Measurements from ENCODE around the gene CHKA.

Gene CHKA

DNA sequence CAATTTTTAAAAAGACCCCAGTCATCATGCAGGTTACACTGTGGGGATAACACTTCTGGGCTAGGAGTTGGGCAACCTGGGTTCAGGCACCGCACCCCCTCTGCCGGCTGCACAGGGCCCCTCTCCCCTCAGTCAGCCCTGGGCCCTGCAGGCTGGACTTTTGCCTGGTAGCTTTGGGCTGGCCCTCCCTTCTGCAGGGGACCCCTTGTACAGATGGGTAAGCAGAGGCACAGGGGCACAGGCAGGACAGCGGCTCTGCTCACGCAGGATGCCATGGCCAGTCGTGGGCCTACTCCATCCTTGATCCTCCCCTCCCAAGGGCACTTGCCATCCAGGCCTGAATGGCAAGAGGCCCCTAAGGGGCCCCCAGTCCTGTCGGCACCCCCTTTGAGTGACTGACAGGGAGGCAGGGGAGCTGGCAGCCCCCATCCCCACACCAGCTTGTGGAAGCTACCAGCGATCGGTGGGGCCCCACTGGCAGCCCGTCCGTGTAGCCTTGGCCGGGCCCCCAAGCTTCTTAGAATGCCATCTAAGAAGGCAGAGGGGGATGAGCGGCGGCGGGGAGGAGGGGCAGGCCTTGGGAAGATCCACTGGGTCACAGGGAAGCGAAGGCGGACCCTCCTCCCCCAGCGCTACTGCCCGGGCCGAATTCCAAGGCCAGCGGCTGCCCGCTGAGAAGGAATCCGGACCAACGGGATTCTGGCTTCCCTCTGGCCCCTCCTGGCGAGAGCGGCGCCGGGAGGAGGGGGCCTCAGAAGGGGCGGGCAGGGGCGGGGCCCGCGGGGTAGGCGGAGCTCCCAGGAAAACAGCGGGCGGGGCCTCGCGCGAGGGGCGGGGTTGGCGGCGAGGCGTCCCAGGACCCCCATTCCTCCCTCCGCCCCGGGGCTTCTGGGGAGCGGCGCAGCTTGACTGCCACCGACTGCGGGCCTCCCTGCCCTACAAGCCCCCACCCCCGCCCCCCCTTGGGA, 6.8 kb upstream of the CHKA start:
- TF ChIP-seq CTCF (IDR thresholded peaks at IDR 0.05; ENCODE audit: insufficient read depth, low read length, poor library complexity, severe bottlenecking), result no peak
- Histone ChIP-seq H3K4me3 (replicated peaks; ENCODE audit: low read depth, low read length) (no peak overlapping the region), H3K27me3 (replicated peaks; ENCODE audit: control insufficient read depth, insufficient read depth, low read length) (no peaks in the 10 kb centered on the region), H3K36me3 (ENCODE audit: control insufficient read depth, insufficient read depth, low read length) (no peaks in the 10 kb centered on the region)
- no peak for DNase-seq (ENCODE audit: extremely low read depth, insufficient read length)

DNA sequence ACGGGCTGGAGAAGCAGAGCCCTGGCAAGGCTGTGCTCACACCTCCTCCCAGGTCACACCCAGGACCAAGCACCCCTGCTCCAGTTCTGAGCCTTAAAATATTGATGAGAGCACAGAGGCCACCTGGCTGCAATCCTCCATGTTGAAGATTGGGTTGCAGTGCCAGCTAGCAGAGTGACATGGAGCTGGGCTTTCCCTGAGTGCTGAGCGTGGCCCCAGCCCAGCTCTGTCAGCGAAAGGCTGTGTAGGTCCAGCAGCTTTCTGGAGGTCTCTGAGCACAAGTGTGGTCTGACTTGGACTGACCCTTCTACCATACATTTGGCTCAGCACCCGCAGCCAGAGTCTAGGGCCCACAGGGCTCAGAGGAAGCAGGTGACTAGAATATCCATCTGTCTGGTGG, 4.0 kb upstream of the CHKA start:
- no peaks in the 10 kb centered on the region for H3K27me3 ChIP-seq (replicated peaks; ENCODE audit: control insufficient read depth, insufficient read depth, low read length)
- no peak for TF ChIP-seq CTCF (IDR thresholded peaks at IDR 0.05; ENCODE audit: insufficient read depth, low read length, poor library complexity, severe bottlenecking)
- DNase-seq (ENCODE audit: extremely low read depth, insufficient read length), result no peak
- H3K4me3 ChIP-seq (replicated peaks; ENCODE audit: low read depth, low read length), result no peak overlapping the region
- no peaks in the 10 kb centered on the region for H3K36me3 ChIP-seq (ENCODE audit: control insufficient read depth, insufficient read depth, low read length)

GRCh38 chr11:68122936-68123539, 1.9 kb upstream of the CHKA start:
- H3K27me3 ChIP-seq (replicated peaks; ENCODE audit: control insufficient read depth, insufficient read depth, low read length), result no peaks in the 10 kb centered on the region
- DNase-seq (ENCODE audit: extremely low read depth, insufficient read length), result no peak
- no peak overlapping the region for H3K4me3 ChIP-seq (replicated peaks; ENCODE audit: low read depth, low read length)
- no peak for TF ChIP-seq CTCF (IDR thresholded peaks at IDR 0.05; ENCODE audit: insufficient read depth, low read length, poor library complexity, severe bottlenecking)
- H3K36me3 ChIP-seq (ENCODE audit: control insufficient read depth, insufficient read depth, low read length), result no peaks in the 10 kb centered on the region

GRCh38 chr11:68120273-68121066, 718 bp downstream of the CHKA start:
- no peak for TF ChIP-seq CTCF (IDR thresholded peaks at IDR 0.05; ENCODE audit: insufficient read depth, low read length, poor library complexity, severe bottlenecking)
- Histone ChIP-seq H3K4me3 (replicated peaks; ENCODE audit: low read depth, low read length) (peak overlapping the region; percentile 56), H3K36me3 (ENCODE audit: control insufficient read depth, insufficient read depth, low read length) (no peaks in the 10 kb centered on the region), H3K27me3 (replicated peaks; ENCODE audit: control insufficient read depth, insufficient read depth, low read length) (no peaks in the 10 kb centered on the region)
- peak; percentile 63 for DNase-seq (ENCODE audit: extremely low read depth, insufficient read length)

GRCh38 chr11:68118706-68119448, 2.3 kb downstream of the CHKA start:
- Histone ChIP-seq H3K36me3 (ENCODE audit: control insufficient read depth, insufficient read depth, low read length) (no peaks in the 10 kb centered on the region), H3K4me3 (replicated peaks; ENCODE audit: low read depth, low read length) (peak overlapping the region; percentile 56), H3K27me3 (replicated peaks; ENCODE audit: control insufficient read depth, insufficient read depth, low read length) (no peaks in the 10 kb centered on the region)
- TF ChIP-seq CTCF (IDR thresholded peaks at IDR 0.05; ENCODE audit: insufficient read depth, low read length, poor library complexity, severe bottlenecking), result no peak
- peak; percentile 76 for DNase-seq (ENCODE audit: extremely low read depth, insufficient read length)
